Epidermal melanocyte (primary cell): Measurements from ENCODE around the gene FXN.
"Not testable (repeated sequence)": the region's sequence is repeated elsewhere in the genome, so short reads cannot be mapped to it uniquely, and the experiment has no call there.

ENCODE experiments used
- DNase-seq: peaks from one replicate; pipeline ENCODE4 v3.0.0; 2011; ENCODE audit warnings: low spot score; ENCODE audit not compliant: insufficient read length

Gene FXN

GRCh38 chr9:69023650-69024049 is 11.9 kb upstream of the FXN start:
- DNase-seq, result no peak

DNA sequence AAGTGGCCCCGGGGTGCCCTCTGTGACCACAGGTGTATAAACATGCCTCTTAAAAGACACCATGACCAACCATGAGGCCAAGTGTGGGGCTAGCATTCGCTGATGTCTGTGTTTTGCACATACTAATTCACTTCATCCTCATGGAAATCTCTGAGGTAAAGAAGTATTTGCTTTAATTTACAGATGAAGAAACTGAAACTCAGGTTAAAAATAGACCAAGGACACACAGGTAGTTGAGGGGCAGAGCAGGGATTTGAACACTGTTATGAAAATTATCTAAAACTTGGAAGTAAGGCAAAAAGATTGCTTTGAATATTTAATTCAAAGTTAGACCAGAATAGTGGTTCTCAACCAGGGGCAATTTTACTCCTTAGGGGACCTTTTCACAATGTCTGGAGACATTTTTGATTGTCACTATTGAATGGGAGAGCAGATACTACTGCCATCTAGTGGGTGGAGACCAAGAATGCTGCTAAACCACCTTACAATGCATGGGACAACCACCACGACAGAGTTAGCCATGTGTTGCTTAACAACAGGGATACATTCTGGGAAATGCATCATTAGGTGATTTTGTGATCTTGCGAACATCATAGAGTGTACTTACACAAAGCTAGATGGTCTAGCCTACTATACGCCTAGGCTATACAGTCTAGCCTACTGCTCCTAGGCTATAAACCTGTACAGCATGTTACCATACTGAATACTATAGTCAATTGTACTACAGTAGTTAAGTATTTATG is 8.0 kb upstream of the FXN start:
- peak; percentile 67 for DNase-seq

DNA sequence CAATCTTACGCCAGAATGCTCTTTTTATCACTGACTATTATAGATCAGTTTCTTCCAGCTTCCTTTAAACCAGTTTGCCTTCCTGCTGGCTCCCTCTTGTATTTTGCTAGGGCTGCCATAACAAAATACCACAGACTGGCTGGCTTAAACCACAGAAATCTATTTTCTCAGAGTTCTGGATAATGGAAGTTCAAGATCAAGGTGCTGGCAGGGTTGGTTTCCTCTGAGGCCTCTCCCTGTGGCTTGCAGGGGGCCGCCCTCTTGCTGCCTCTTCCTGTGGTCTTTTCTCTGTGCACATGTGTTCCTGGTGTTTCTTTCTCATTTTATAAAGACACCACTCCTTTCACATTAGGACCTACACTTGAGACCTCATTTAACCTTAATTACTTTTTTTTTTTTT is 6.8 kb upstream of the FXN start:
- DNase-seq, result no peak

GRCh38 chr9:69029535-69029934 is 6.0 kb upstream of the FXN start:
- no peak for DNase-seq

DNA sequence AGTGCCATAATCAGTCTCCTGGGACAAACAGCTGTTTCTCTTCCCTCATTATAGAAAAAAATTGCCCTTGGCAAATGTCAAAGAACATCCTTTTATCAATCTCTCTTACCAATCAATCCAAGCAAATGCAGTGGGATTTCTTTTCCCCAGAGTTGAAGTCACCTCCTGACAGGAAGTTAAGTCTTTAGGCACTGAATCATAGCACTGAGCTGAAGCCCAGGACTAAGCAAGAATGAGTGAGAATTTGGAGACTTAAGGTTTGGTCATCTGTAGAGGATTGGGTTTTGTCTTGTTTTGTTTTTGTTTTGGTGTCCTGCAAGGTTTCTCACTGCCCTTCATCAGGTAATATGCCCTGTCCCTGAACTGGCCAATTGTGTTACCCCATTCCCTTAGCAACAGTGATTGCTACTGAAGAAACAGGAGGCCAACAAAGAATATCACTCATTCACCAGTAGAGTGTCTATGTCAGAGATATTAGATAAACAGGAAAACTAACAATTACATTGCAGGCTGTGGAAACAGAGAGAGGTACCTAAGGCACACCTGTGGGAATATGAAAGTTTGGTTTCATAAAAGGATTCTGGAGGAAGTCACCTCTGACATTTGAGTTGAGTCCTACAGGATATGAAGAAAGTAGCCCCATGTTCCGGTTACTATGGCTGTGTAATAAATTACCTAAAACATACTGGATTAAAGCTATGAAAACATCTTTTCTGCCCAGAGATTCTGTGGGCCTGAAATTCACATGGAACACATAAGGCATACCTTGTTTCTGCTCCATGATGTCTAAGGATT is 4.5 kb upstream of the FXN start:
- no peak for DNase-seq

DNA sequence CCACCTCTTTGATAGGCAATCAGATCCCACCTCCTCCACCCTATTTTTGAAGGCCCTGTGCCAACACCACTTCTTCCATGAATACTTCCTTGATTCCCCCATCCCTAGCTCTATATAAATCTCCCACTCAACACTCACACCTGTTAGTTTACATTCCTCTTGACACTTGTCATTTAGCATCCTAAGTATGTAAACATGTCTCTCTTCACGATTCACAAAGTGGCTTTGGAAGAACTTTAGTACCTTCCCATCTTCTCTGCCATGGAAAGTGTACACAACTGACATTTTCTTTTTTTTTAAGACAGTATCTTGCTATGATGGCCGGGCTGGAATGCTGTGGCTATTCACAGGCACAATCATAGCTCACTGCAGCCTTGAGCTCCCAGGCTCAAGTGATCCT is 1.5 kb upstream of the FXN start:
- DNase-seq, result no peak

- no peak for DNase-seq
Observed at GRCh38 chr9:69036309-69036708, 757 bp downstream of the FXN start.

DNA sequence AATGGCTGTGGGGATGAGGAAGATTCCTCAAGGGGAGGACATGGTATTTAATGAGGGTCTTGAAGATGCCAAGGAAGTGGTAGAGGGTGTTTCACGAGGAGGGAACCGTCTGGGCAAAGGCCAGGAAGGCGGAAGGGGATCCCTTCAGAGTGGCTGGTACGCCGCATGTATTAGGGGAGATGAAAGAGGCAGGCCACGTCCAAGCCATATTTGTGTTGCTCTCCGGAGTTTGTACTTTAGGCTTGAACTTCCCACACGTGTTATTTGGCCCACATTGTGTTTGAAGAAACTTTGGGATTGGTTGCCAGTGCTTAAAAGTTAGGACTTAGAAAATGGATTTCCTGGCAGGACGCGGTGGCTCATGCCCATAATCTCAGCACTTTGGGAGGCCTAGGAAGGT is 1.2 kb downstream of the FXN start:
- DNase-seq, result no peak

- DNase-seq, result no peak
Observed at GRCh38 chr9:69040646-69041045, 5.1 kb downstream of the FXN start.

GRCh38 chr9:69044240-69045219 is 9.0 kb downstream of the FXN start:
- DNase-seq, result no peak

DNA sequence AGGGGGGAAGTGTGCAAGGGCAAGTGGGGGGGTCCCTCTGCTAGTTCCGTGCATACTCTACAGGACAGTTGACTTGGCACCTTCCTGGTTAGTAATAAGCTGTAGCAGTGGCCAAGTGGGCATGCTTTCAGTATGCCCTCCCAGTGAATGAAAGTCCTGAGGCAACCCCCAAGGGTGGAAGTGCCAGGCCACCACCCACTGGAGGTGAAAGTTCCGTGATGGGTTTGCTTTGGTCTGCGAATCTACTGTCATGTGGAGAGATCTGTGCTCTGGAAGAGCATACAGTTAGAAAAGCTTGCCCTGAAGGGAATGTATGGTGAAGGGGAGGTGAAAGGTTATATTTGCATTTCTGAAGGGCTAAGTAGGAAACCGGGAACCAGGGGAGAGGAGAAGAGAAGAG is 10.3 kb downstream of the FXN start:
- DNase-seq, result no peak

- no peak for DNase-seq
Observed at GRCh38 chr9:69046723-69047122, 11.2 kb downstream of the FXN start.

- no peak for DNase-seq
Observed at GRCh38 chr9:69047371-69047770, 11.8 kb downstream of the FXN start.

- DNase-seq, result no peak
Observed at GRCh38 chr9:69049094-69049493, 13.5 kb downstream of the FXN start.

DNA sequence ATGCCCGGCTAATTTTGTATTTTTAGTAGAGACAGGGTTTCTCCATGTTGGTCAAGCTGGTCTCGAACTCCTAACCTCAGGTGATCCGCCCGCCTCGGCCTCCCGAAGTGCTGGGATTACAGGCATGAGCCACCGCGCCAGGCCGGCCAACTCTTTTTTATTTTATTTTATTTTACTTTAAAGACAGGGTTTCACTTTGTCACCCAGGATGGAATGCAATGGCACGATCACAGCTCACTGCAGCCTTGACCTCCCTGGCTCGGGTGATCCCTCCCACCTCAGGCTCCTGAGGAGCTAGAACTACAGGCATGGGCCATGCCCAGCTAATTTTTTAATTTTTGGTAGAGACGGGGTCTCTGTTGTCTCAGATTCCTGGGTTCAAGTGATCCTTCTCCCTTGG is 15.4 kb downstream of the FXN start:
- not testable (repeated sequence) for DNase-seq

- no peak for DNase-seq
Observed at GRCh38 chr9:69054989-69055388, 19.4 kb downstream of the FXN start.

DNA sequence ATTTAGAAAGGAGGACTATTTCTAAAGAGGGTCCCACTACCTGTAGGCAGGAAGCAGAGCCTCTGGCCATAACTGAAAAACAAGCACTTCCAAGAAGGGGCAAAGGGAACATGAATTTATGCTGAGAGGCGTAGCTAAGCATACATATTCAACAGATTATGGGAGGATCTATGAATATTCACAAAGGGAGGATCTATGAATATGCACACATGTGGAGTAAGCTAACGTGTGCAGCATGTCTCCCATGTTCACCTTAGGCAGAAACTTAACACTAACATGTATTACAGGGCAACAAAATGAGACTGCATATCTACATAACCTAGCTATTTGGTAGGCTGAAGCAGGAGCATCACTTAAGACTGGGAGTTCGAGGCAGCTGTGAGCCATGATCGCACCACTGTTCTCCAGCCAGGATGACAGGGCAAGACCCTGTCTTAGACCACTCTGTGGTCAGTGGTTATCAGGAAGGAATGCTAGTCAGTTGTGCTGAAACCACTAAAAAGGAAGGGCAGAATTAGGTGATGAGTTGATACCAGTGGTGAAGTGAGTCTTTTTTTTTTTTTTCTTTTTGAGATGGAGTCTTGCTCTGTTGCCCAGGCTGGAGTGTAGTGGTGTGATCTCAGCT is 20.8 kb downstream of the FXN start:
- DNase-seq, result no peak

GRCh38 chr9:69058101-69058500 is 22.5 kb downstream of the FXN start:
- DNase-seq, result no peak

DNA sequence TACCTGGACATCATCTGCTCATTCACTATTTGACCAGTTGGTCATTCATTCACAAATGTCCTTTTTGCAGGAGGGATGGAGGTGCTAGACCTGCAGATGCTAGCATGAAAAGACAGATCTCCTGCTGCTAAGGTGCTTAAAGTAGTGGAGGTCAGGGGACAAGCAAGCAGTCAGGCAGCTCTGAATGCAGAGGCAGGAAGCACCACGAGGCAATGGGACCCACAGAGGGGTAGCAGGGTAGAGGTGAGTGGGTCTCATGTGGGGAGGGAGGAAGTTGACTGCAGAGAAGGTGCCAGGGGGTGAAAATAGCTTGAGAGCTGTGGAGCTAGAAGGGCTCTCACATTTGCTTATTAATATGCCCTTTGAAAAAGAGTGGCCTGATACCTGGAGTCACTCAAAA is 25.2 kb downstream of the FXN start:
- DNase-seq, result no peak

DNA sequence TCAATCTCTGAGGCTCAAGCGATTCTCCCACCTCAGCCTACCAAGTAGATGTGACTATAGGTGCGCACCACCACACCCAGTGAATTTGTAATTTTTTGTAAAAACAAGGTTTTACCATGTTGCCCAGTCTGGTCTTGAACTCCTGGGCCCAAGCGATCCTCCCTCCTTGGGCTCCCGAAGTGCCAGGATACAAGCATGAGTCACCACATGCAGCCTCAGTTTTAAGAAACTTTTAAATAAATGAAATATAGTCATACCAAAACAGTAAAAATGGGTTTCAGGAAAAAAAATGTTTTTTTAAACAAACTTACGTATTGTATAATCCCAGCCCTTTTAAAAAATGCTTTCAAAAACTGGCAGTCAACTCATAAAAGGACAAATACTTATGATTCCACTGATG is 26.6 kb downstream of the FXN start:
- no peak for DNase-seq

- DNase-seq, result no peak
Observed at GRCh38 chr9:69063839-69064238, 28.3 kb downstream of the FXN start.
